HepG2 (cell line): ENCODE measurements around the gene ASGR1. TPM values are rescaled to one million over a fixed set of nuclear protein-coding genes. Genes with fewer than 3 reads are reported as not detected.
A peak's percentile ranks its signal among the peaks of the same experiment; 100 is the strongest.

Experiments
- ATF7 ChIP-seq, 2 experiments: fragments of 450-650 bp in 1 of 2; sonication (generic) in 1 of 2; formaldehyde crosslinking in 1 of 2; IDR thresholded peaks; 2 replicates each; pipeline versions ENCODE4 v1.4.0 to v1.6.1; 2016 to 2020; ENCODE audit warnings: antibody characterized with exemption in 1 of 2, mild to moderate bottlenecking in 1 of 2, missing genetic modification reagents in 1 of 2
- DNMT3B ChIP-seq: conservative IDR thresholded peaks from 2 replicates; pipeline ENCODE4 v1.6.1; 2016; ENCODE audit warnings: missing biosample characterization, control low read depth
- FOXJ3 ChIP-seq: sonication (generic); formaldehyde crosslinking; IDR thresholded peaks from 2 replicates; pipeline ENCODE4 v1.4.0; 2020; ENCODE audit warnings: missing genetic modification reagents, mild to moderate bottlenecking, borderline replicate concordance
- HOXA5 ChIP-seq: sonication (generic); formaldehyde crosslinking; IDR thresholded peaks from 2 replicates; pipeline ENCODE4 v1.4.0; 2020; ENCODE audit warnings: missing genetic modification reagents
- KDM5A ChIP-seq: fragments of 200-600 bp; sonication (generic); IDR thresholded peaks from 2 replicates; pipeline ENCODE4 v1.7.0; 2018; ENCODE audit warnings: antibody characterized with exemption, mild to moderate bottlenecking, low read length, borderline replicate concordance
- MED1 ChIP-seq: sonication (generic); formaldehyde crosslinking; IDR thresholded peaks from 2 replicates; pipeline ENCODE4 v1.4.0; 2020; ENCODE audit warnings: missing genetic modification reagents
- MZF1 ChIP-seq: sonication (generic); formaldehyde crosslinking; IDR thresholded peaks from 2 replicates; pipeline ENCODE4 v1.8.1; 2023; ENCODE audit warnings: mild to moderate bottlenecking, missing genetic modification reagents, borderline replicate concordance
- RFX5 ChIP-seq: IDR thresholded peaks from 2 replicates; pipeline ENCODE4 v1.6.1; 2011; ENCODE audit warnings: low read depth, low read length, improper control_type of control experiment
- ZFP82 ChIP-seq: sonication (generic); formaldehyde crosslinking; IDR thresholded peaks from 2 replicates; pipeline ENCODE4 v1.5.1; 2020; ENCODE audit warnings: mild to moderate bottlenecking, missing genetic modification reagents, borderline replicate concordance
- ZNF124 ChIP-seq: sonication (generic); formaldehyde crosslinking; IDR thresholded peaks from 2 replicates; pipeline ENCODE4 v1.4.0; 2020; ENCODE audit warnings: missing genetic modification reagents
- ZNF468 ChIP-seq: sonication (generic); formaldehyde crosslinking; IDR thresholded peaks from 2 replicates; pipeline ENCODE4 v1.8.0; 2022; ENCODE audit warnings: mild to moderate bottlenecking, moderate library complexity, missing genetic modification reagents
- ZNF552 ChIP-seq: sonication (generic); formaldehyde crosslinking; IDR thresholded peaks from 2 replicates; pipeline ENCODE4 v1.9.0; 2022; ENCODE audit warnings: missing genetic modification reagents, mild to moderate bottlenecking, borderline replicate concordance
- ZNF557 ChIP-seq: sonication (generic); formaldehyde crosslinking; IDR thresholded peaks from 2 replicates; pipeline ENCODE4 v1.4.0; 2020; ENCODE audit warnings: missing genetic modification reagents
- ZNF577 ChIP-seq: sonication (generic); formaldehyde crosslinking; IDR thresholded peaks from 2 replicates; pipeline ENCODE4 v1.4.0; 2020; ENCODE audit warnings: mild to moderate bottlenecking, low read depth, missing genetic modification reagents, borderline replicate concordance
- ZNF605 ChIP-seq: sonication (generic); formaldehyde crosslinking; IDR thresholded peaks from 2 replicates; pipeline ENCODE4 v1.8.0; 2022; ENCODE audit warnings: mild to moderate bottlenecking, missing genetic modification reagents
- ZNF768 ChIP-seq: sonication (generic); formaldehyde crosslinking; IDR thresholded peaks from 2 replicates; pipeline ENCODE4 v1.4.0; 2020; ENCODE audit warnings: missing genetic modification reagents
- polyA plus RNA-seq, 8 experiments: library from polyadenylated mRNA; depleted of rRNA in 3 of 8; stranded (reverse) in 7 of 8; unstranded in 1 of 8; fragments of >200 nt; fragmentation: Illumina TruSeq in 4 of 8; extraction: Trizol in 4 of 8; gene quantifications; 2 replicates each; pipeline versions ENCODE4 v1.2.1 to v1.2.3, GENCODE V29; 2011 to 2016; ENCODE audit warnings: low read depth in 4 of 8, missing spikeins in 1 of 8, mixed read lengths in 1 of 8; ENCODE audit not compliant: insufficient read depth in 1 of 8
- total RNA-seq, 5 experiments: library from RNA; depleted of rRNA; stranded (reverse); fragments of >200 nt; fragmentation: Illumina TruSeq; extraction: Trizol; gene quantifications; 2 replicates each; pipeline ENCODE4 v1.2.3, GENCODE V29; 2016; ENCODE audit warnings: low read depth in 1 of 5
- TF ChIP-seq, protein P1 (sequence below): sonication (generic); formaldehyde crosslinking; IDR thresholded peaks from 2 replicates; pipeline ENCODE4 v1.4.0; 2020; ENCODE audit warnings: mild to moderate bottlenecking, missing genetic modification reagents
- TF ChIP-seq, protein P2 (sequence below): IDR thresholded peaks from 2 replicates; pipeline ENCODE4 v1.6.1; 2016; ENCODE audit warnings: mild to moderate bottlenecking, missing biosample characterization, missing genetic modification reagents
- TF ChIP-seq, protein P3 (sequence below): sonication (generic); formaldehyde crosslinking; IDR thresholded peaks from 2 replicates; pipeline ENCODE4 v1.4.0; 2020; ENCODE audit warnings: missing genetic modification reagents, borderline replicate concordance

ASGR1 gene
- total and polyA plus RNA-seq, 2 of the 13 experiments (the other 11 are each of a cell fraction or from before 2014, with no cell fraction given): 353 to 796 TPM

DNA sequence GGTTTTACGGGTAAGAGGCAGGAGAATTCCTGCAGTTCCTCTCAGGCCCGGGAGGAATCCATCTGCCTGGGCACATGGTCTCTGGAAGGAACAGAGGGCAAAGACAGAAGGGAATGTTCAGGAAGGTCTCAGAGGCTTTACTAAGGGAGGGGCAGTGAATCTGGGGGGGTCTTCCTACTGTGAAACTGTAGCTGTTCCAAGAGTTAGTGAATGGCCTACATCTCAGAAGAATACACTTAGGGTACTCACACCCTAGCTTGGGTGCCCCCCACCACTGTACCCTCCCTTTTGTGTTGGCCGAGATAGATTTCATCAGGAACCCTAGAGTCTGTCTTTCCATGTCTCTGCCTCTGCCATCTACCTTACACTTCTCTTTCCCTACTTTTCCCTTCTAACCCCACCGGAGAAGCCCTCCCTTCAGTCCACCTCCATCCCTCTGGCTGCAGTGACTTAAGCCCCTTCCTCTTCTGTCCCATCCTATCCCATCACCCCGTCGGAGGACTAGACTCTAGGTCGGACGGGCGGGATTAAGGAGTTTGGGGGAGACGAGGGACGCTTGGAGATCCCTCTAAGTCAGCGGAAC is 40.1 kb upstream of the ASGR1 start (continued):
- TF ChIP-seq, protein P1, sequence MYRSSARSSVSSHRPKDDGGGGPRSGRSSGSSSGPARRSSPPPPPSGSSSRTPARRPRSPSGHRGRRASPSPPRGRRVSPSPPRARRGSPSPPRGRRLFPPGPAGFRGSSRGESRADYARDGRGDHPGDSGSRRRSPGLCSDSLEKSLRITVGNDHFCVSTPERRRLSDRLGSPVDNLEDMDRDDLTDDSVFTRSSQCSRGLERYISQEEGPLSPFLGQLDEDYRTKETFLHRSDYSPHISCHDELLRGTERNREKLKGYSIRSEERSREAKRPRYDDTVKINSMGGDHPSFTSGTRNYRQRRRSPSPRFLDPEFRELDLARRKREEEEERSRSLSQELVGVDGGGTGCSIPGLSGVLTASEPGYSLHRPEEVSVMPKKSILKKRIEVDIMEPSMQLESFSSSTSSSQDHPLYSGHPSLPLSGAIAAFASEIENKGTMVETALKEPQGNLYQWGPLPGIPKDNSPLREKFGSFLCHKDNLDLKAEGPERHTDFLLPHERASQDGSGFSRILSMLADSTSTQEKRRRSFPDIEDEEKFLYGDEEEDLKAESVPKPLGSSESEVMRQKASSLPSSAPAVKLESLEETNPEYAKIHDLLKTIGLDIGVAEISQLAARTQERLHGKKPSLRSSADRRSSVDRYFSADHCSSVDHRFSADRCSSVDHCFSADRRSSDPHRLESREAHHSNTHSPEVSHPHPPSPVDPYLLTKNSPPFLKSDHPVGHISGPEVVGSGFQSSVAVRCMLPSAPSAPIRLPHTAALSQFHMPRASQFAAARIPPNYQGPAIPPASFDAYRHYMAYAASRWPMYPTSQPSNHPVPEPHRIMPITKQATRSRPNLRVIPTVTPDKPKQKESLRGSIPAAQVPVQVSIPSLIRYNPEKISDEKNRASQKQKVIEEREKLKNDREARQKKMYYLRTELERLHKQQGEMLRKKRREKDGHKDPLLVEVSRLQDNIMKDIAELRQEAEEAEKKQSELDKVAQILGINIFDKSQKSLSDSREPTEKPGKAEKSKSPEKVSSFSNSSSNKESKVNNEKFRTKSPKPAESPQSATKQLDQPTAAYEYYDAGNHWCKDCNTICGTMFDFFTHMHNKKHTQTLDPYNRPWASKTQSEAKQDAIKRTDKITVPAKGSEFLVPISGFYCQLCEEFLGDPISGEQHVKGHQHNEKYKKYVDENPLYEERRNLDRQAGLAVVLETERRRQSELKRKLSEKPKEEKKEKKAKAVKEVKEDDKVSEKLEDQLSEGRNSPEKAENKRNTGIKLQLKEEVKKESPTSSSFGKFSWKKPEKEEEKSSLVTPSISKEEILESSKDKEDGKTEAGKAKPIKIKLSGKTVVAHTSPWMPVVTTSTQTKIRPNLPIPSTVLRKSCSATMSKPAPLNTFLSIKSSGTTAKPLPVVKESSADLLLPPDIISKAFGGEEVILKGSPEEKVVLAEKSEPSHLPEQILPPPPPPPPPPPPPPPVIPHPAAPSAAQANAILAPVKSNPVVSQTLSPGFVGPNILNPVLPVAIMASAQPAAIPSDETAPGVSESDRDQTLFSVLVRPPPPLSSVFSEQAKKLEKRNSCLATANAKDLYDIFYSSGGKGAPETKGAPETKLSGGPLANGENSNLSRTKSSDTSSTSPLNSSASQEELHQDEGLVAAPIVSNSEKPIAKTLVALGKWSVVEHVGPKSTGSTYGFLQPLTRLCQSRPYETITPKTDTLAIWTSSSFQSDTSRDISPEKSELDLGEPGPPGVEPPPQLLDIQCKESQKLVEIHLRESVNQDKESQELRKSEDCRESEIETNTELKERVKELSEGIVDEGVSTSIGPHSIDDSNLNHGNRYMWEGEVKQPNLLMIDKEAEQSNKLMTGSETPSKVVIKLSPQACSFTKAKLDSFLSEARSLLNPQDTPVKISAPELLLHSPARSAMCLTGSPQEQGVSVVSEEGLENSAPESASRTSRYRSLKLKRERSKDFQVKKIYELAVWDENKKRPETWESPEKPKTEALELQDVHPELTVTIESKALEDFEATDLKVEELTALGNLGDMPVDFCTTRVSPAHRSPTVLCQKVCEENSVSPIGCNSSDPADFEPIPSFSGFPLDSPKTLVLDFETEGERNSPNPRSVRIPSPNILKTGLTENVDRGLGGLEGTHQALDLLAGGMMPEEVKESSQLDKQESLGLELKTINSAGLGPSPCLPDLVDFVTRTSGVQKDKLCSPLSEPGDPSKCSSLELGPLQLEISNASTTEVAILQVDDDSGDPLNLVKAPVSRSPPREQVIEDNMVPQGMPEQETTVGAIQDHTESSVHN (CRISPR knock-in tag): no peak
- TF ChIP-seq ZNF552 (CRISPR knock-in tag) (no peak), ZNF468 (no peak), RFX5 (no peak), MZF1 (CRISPR knock-in tag) (peak; percentile 81; the same call in 1 of the 2 replicates), ZNF605 (CRISPR knock-in tag) (no peak), ZNF577 (CRISPR knock-in tag) (no peak), ZNF124 (CRISPR knock-in tag) (0 out of 2 replicates have a peak, but pooled peaks have one; percentile 37), KDM5A (peak; percentile 18; the same call in 1 of the 2 replicates), ZFP82 (CRISPR knock-in tag) (0 out of 2 replicates have a peak, but pooled peaks have one; percentile 49), MED1 (CRISPR knock-in tag) (peak; percentile 39; the same call in 1 of the 2 replicates), FOXJ3 (CRISPR knock-in tag) (no peak), ATF7 (IDR thresholded peaks at IDR 0.05) (no peak), ATF7 (CRISPR knock-in tag; IDR thresholded peaks at IDR 0.05) (peak; percentile 18; the same call in 1 of the 2 replicates), HOXA5 (peak; percentile 61; the same call in 1 of the 2 replicates), DNMT3B (CRISPR knock-in tag) (no peak), ZNF557 (CRISPR knock-in tag) (0 out of 2 replicates have a peak, but pooled peaks have one; percentile 32), ZNF768 (CRISPR knock-in tag) (no peak)
- TF ChIP-seq, protein P2, sequence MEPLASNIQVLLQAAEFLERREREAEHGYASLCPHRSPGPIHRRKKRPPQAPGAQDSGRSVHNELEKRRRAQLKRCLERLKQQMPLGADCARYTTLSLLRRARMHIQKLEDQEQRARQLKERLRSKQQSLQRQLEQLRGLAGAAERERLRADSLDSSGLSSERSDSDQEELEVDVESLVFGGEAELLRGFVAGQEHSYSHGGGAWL (CRISPR knock-in tag): no peak
- TF ChIP-seq, protein P3, sequence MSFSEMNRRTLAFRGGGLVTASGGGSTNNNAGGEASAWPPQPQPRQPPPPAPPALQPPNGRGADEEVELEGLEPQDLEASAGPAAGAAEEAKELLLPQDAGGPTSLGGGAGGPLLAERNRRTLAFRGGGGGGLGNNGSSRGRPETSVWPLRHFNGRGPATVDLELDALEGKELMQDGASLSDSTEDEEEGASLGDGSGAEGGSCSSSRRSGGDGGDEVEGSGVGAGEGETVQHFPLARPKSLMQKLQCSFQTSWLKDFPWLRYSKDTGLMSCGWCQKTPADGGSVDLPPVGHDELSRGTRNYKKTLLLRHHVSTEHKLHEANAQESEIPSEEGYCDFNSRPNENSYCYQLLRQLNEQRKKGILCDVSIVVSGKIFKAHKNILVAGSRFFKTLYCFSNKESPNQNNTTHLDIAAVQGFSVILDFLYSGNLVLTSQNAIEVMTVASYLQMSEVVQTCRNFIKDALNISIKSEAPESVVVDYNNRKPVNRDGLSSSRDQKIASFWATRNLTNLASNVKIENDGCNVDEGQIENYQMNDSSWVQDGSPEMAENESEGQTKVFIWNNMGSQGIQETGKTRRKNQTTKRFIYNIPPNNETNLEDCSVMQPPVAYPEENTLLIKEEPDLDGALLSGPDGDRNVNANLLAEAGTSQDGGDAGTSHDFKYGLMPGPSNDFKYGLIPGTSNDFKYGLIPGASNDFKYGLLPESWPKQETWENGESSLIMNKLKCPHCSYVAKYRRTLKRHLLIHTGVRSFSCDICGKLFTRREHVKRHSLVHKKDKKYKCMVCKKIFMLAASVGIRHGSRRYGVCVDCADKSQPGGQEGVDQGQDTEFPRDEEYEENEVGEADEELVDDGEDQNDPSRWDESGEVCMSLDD (CRISPR knock-in tag): no peak
